Activated CD8-positive, alpha-beta T cell treated with anti-CD3 and anti-CD28 coated beads for 36 hours (primary cell): Measurements from ENCODE around the gene TIMP4. TPM values are rescaled to one million over a fixed set of nuclear protein-coding genes. Genes with fewer than 3 reads are reported as not detected.

Source experiments
- ATAC-seq: fragments of 200-7000 bp; cut with Tn5 transposase; one replicate; pipeline ENCODE4 v1.10.0; 2021; ENCODE audit warnings: mild to moderate bottlenecking, moderate library complexity
- CTCF ChIA-PET: fragments of 350-600 bp; sonication (Branson Sonifier 250); formaldehyde crosslinking; loops from one replicate; lab custom pipeline; 2021; ENCODE audit warnings: antibody characterized with exemption; lab: Charles Lee
- POLR2A ChIA-PET: fragments of 350-600 bp; sonication (Branson Sonifier 250); formaldehyde crosslinking; loops from one replicate; lab custom pipeline; 2021; ENCODE audit warnings: antibody characterized with exemption; lab: Charles Lee
- DNase-seq: peaks from one replicate; pipeline ENCODE4 v3.0.0-alpha.2; 2020
- H3K27ac Mint-ChIP-seq: one replicate; pipeline ENCODE4 v1.8.0; 2021; ENCODE audit warnings: mild to moderate bottlenecking, mixed read lengths
- H3K27me3 Mint-ChIP-seq: one replicate; pipeline ENCODE4 v1.8.0; 2021; ENCODE audit warnings: mixed read lengths
- H3K36me3 Mint-ChIP-seq: one replicate; pipeline ENCODE4 v1.8.0; 2021; ENCODE audit warnings: low read depth, mixed read lengths
- H3K4me1 Mint-ChIP-seq: one replicate; pipeline ENCODE4 v1.8.0; 2021; ENCODE audit warnings: low read depth, mixed read lengths
- H3K4me3 Mint-ChIP-seq: one replicate; pipeline ENCODE4 v1.8.0; 2021; ENCODE audit warnings: mild to moderate bottlenecking, moderate library complexity, mixed read lengths
- H3K9me3 Mint-ChIP-seq: one replicate; pipeline ENCODE4 v1.8.0; 2021; ENCODE audit warnings: mixed read lengths
- CTCF ChIP-seq: fragments of 200-600 bp; IDR thresholded peaks from one replicate; pipeline ENCODE4 v1.8.0; 2022; ENCODE audit warnings: antibody characterized with exemption, mild to moderate bottlenecking
- intact Hi-C: fragments of 100-400 bp; cut with micrococcal nuclease; formaldehyde crosslinking; loops from one replicate; pipeline ENCODE4 v1.10.0; 2022
- total RNA-seq, 2 experiments: library from RNA; stranded (reverse); gene quantifications; one replicate each; pipeline ENCODE4 v1.2.3, GENCODE V29; 2021

The TIMP4 gene
- total RNA-seq, 2 experiments from 2014 or later = not detected

GRCh38 chr3:12135029-12135657 lies 23.6 kb downstream of the TIMP4 start:
- ATAC-seq (peak; percentile 86), DNase-seq (peak; percentile 80)
- H3K27me3 Mint-ChIP-seq = peaks cover 11% of the 10 kb centered on the region
- ChIA-PET CTCF (interaction anchor here (0.5 to 7.3 kb wide), 43 partner anchors 9 to 349 kb away, joined by 3 to 170 read pairs (median 4); partner anchors contain the start of gene TSEN2), POLR2A (interaction anchor here (0.7 to 1.0 kb wide), 2 partner anchors 341 to 350 kb away, joined by 3 read pairs; partner anchors contain the start of gene TSEN2)
- no peaks in the 10 kb centered on the region for H3K36me3 Mint-ChIP-seq
- intact Hi-C loops = loop anchor here (1.0 to 10.0 kb wide), 3 partner anchors 170 to 347 kb away; no protein-coding TSS in a partner anchor
- peak; percentile 81 for TF ChIP-seq CTCF
- H3K4me1 Mint-ChIP-seq = peaks cover 3% of the 10 kb centered on the region
- H3K9me3 Mint-ChIP-seq = no peaks in the 10 kb centered on the region
- H3K4me3 Mint-ChIP-seq = no peak overlapping the region
- no peak overlapping the region for H3K27ac Mint-ChIP-seq

- H3K9me3 Mint-ChIP-seq = no peaks in the 10 kb centered on the region
- H3K27me3 Mint-ChIP-seq = peaks cover 14% of the 10 kb centered on the region
- H3K4me3 Mint-ChIP-seq = no peak overlapping the region
- H3K4me1 Mint-ChIP-seq = no peaks in the 10 kb centered on the region
- H3K27ac Mint-ChIP-seq = no peak overlapping the region
- DNase-seq (no peak), ATAC-seq (no peak)
- ChIA-PET CTCF (interaction anchor here (2.0 to 2.7 kb wide), 2 partner anchors 43 to 347 kb away, joined by 11 to 17 read pairs; no protein-coding TSS in a partner anchor), POLR2A (no interaction called here)
- TF ChIP-seq CTCF = no peak
- H3K36me3 Mint-ChIP-seq = no peaks in the 10 kb centered on the region
- intact Hi-C loops = loop anchor here (10.0 kb wide), 1 partner anchor 172 kb away; no protein-coding TSS in a partner anchor
Observed at GRCh38 chr3:12132881-12133280, 25.8 kb downstream of the TIMP4 start.

- intact Hi-C loops = loop anchor here (10.0 kb wide), 1 partner anchor 173 kb away; no protein-coding TSS in a partner anchor
- POLR2A ChIA-PET = no interaction called here
Observed at GRCh38 chr3:12131351-12132090, 27.2 kb downstream of the TIMP4 start.

GRCh38 chr3:12127391-12127790 lies 31.3 kb downstream of the TIMP4 start:
- intact Hi-C loops = no loop called here
- no peaks in the 10 kb centered on the region for H3K9me3 Mint-ChIP-seq
- H3K27ac Mint-ChIP-seq = no peak overlapping the region
- no peaks in the 10 kb centered on the region for H3K36me3 Mint-ChIP-seq
- ChIA-PET POLR2A (no interaction called here), CTCF (interaction anchor here (1.5 kb wide), 1 partner anchor 352 kb away, joined by 4 read pairs; no protein-coding TSS in a partner anchor)
- TF ChIP-seq CTCF = no peak
- no peak overlapping the region for H3K4me3 Mint-ChIP-seq
- no peak for DNase-seq
- peaks cover 16% of the 10 kb centered on the region for H3K27me3 Mint-ChIP-seq
- ATAC-seq = no peak
- no peaks in the 10 kb centered on the region for H3K4me1 Mint-ChIP-seq

More at GRCh38 chr3:12131351-12132090, 27.2 kb downstream of the TIMP4 start:
- Mint-ChIP-seq H3K9me3 (no peaks in the 10 kb centered on the region), H3K36me3 (no peaks in the 10 kb centered on the region), H3K27ac (no peak overlapping the region), H3K27me3 (peaks cover 14% of the 10 kb centered on the region), H3K4me1 (no peaks in the 10 kb centered on the region), H3K4me3 (no peak overlapping the region)
- CTCF ChIA-PET = interaction anchor here (0.9 to 2.7 kb wide), 3 partner anchors 44 to 348 kb away, joined by 3 to 17 read pairs (median 11); no protein-coding TSS in a partner anchor
- no peak for DNase-seq
- no peak for ATAC-seq
- TF ChIP-seq CTCF = no peak
